ENCODE results near the gene CCL4.

- TF ChIP-seq YY1 (IDR thresholded peaks at IDR 0.05; ENCODE audit: extremely low read depth, insufficient replicate concordance, low read depth, low read length) (no peak), POLR2AphosphoS5 (IDR thresholded peaks at IDR 0.05; ENCODE audit: low read depth, low read length) (no peak), POLR2A (IDR thresholded peaks at IDR 0.05; ENCODE audit: borderline replicate concordance, extremely low read depth, insufficient read depth, insufficient read length) (no peak), EZH2phosphoT487 (IDR thresholded peaks at IDR 0.05; ENCODE audit: borderline replicate concordance) (no peak)
- TF ChIP-seq, protein P1, sequence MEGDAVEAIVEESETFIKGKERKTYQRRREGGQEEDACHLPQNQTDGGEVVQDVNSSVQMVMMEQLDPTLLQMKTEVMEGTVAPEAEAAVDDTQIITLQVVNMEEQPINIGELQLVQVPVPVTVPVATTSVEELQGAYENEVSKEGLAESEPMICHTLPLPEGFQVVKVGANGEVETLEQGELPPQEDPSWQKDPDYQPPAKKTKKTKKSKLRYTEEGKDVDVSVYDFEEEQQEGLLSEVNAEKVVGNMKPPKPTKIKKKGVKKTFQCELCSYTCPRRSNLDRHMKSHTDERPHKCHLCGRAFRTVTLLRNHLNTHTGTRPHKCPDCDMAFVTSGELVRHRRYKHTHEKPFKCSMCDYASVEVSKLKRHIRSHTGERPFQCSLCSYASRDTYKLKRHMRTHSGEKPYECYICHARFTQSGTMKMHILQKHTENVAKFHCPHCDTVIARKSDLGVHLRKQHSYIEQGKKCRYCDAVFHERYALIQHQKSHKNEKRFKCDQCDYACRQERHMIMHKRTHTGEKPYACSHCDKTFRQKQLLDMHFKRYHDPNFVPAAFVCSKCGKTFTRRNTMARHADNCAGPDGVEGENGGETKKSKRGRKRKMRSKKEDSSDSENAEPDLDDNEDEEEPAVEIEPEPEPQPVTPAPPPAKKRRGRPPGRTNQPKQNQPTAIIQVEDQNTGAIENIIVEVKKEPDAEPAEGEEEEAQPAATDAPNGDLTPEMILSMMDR (IDR thresholded peaks at IDR 0.05 in 2 of 3, conservative IDR thresholded peaks at IDR 0.05 in 1 of 3; ENCODE audit: borderline replicate concordance in 1 of 3, insufficient read depth in 1 of 3, low read depth in 2 of 3, low read length in 2 of 3): no peak
Observed at GRCh38 chr17:36117505-36118382, 14.1 kb downstream of the CCL4 start.
